Inferior parietal cortex (tissue), 1 donor: ENCODE results near the gene IFT122.
A peak's percentile ranks its signal among the peaks of the same experiment; 100 is the strongest.
"Not testable (repeated sequence)": the region's sequence is repeated elsewhere in the genome, so short reads cannot be mapped to it uniquely, and the experiment has no call there.

ENCODE experiments used
- DNase-seq: peaks from one replicate; pipeline ENCODE4 v3.0.0-alpha.2; 2016; ENCODE audit errors: extremely low spot score

The IFT122 gene

GRCh38 chr3:129534428-129535027 lies 94.5 kb downstream of the IFT122 start:
- DNase-seq: no peak

- DNase-seq: no peak
Observed at GRCh38 chr3:129535075-129535474, 95.1 kb downstream of the IFT122 start.

- DNase-seq: no peak
Observed at GRCh38 chr3:129536374-129536667, 96.3 kb downstream of the IFT122 start.

- DNase-seq: no peak
Observed at GRCh38 chr3:129536804-129537203, 96.8 kb downstream of the IFT122 start.

- DNase-seq: peak; percentile 41
Observed at GRCh38 chr3:129539206-129539605, 99.2 kb downstream of the IFT122 start.

GRCh38 chr3:129540776-129541516 lies 100.9 kb downstream of the IFT122 start:
- DNase-seq: no peak

- DNase-seq: no peak
Observed at GRCh38 chr3:129542747-129543146, 102.7 kb downstream of the IFT122 start.

- no peak for DNase-seq
Observed at GRCh38 chr3:129543156-129543790, 103.2 kb downstream of the IFT122 start, which contains the start of gene H1-8. Gene H1-8 (plus strand): TSS chr3:129543175. CDS start chr3:129543219, 44 bp downstream.

- no peak for DNase-seq
Observed at GRCh38 chr3:129543999-129544398, 104.0 kb downstream of the IFT122 start.

GRCh38 chr3:129545951-129546350 lies 105.9 kb downstream of the IFT122 start:
- not testable (repeated sequence) for DNase-seq

GRCh38 chr3:129547241-129547640 lies 107.2 kb downstream of the IFT122 start:
- no peak for DNase-seq

GRCh38 chr3:129548104-129548965 lies 108.3 kb downstream of the IFT122 start:
- DNase-seq: no peak

- no peak for DNase-seq
Observed at GRCh38 chr3:129549006-129549800, 109.2 kb downstream of the IFT122 start.

- DNase-seq: no peak
Observed at GRCh38 chr3:129549805-129550204, 109.8 kb downstream of the IFT122 start.

- no peak for DNase-seq
Observed at GRCh38 chr3:129552287-129553050, 112.4 kb downstream of the IFT122 start.

GRCh38 chr3:129553171-129553570 lies 113.1 kb downstream of the IFT122 start:
- DNase-seq: no peak

GRCh38 chr3:129553719-129554118 lies 113.7 kb downstream of the IFT122 start:
- DNase-seq: no peak

GRCh38 chr3:129554356-129555152 lies 114.5 kb downstream of the IFT122 start:
- no peak for DNase-seq

GRCh38 chr3:129555153-129555550 lies 115.1 kb downstream of the IFT122 start:
- DNase-seq: no peak
